DOHH2 (cell line): ENCODE measurements around the gene BPIFB2.

Source experiments
- EZH2phosphoT487 ChIP-seq: fragments of 200-600 bp; sonication (generic); IDR thresholded peaks from 2 replicates; pipeline ENCODE4 v1.6.1; 2017; ENCODE audit warnings: borderline replicate concordance, mild to moderate bottlenecking, antibody characterized with exemption, low read length, moderate library complexity, mixed read lengths
- TF ChIP-seq, protein P1 (sequence below): fragments of 200-600 bp; sonication (generic); IDR thresholded peaks from one replicate; pipeline ENCODE4 v1.5.1; 2014; ENCODE audit warnings: antibody characterized with exemption, mild to moderate bottlenecking, low read depth, low read length; ENCODE audit not compliant: poor library complexity, severe bottlenecking

DNA sequence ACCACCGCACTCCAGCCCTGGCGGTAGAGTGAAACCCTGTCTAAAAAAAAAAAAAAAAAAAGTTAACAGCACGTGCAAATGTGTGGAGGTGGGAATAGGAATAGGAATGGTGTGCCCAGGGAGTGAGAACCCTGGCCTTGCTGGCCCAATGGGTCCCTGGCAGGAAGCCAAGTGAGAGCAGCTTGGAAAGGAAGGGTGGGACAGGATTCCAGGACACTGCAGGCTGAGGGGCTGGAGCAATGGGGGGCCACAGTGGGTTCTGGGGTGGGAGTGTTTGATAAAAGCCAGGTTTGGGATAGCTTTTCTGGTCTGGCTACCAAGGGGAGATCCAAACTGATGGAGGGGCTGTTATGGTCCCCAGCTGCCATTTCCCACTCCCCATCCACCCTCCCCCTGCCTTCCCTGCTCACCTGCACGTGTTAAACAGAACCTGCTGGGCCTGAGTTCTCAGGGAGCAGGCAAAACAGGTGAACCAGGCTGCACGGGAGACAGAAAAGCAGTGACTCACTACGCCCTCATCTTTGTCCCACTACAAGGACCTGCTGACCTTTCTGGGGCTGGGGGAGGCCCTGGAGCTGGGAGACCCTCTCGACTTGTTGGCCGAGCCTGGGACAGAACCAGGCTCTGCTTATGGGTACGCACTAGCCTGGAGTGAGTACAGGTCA is 6.6 kb upstream of the BPIFB2 start:
- no peak for TF ChIP-seq EZH2phosphoT487
- TF ChIP-seq, protein P1, sequence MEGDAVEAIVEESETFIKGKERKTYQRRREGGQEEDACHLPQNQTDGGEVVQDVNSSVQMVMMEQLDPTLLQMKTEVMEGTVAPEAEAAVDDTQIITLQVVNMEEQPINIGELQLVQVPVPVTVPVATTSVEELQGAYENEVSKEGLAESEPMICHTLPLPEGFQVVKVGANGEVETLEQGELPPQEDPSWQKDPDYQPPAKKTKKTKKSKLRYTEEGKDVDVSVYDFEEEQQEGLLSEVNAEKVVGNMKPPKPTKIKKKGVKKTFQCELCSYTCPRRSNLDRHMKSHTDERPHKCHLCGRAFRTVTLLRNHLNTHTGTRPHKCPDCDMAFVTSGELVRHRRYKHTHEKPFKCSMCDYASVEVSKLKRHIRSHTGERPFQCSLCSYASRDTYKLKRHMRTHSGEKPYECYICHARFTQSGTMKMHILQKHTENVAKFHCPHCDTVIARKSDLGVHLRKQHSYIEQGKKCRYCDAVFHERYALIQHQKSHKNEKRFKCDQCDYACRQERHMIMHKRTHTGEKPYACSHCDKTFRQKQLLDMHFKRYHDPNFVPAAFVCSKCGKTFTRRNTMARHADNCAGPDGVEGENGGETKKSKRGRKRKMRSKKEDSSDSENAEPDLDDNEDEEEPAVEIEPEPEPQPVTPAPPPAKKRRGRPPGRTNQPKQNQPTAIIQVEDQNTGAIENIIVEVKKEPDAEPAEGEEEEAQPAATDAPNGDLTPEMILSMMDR = no peak
